Aorta (tissue), 5 donors: Measurements from ENCODE around the gene METTL13. TPM values are rescaled to one million over a fixed set of nuclear protein-coding genes. Genes with fewer than 3 reads are reported as not detected.
A peak's percentile ranks its signal among the peaks of the same experiment; 100 is the strongest.

ENCODE experiments used
- ATAC-seq: fragments of 200-7000 bp; cut with Tn5 transposase; one replicate; pipeline ENCODE4 v1.9.1; 2022; ENCODE audit warnings: moderate library complexity; ENCODE audit not compliant: low FRiP score
- DNase-seq, 2 donors: peaks; one replicate each; pipeline ENCODE4 v3.0.0-alpha.2; 2020
- H3K27ac ChIP-seq, 2 donors: one replicate each; pipeline ENCODE4 v1.5.1; 2013; ENCODE audit warnings: low read length in 2 of 2, mild to moderate bottlenecking in 2 of 2, moderate library complexity in 2 of 2, control low read depth in 1 of 2, inconsistent platforms in 1 of 2, low read depth in 1 of 2
- H3K27me3 ChIP-seq, 2 donors: one replicate each; pipeline ENCODE4 v1.6.1; 2013; ENCODE audit warnings: control low read depth in 1 of 2, low read length in 1 of 2, mild to moderate bottlenecking in 1 of 2, moderate library complexity in 1 of 2; ENCODE audit not compliant: insufficient read depth in 2 of 2, control insufficient read depth in 1 of 2
- H3K36me3 ChIP-seq, 2 donors: one replicate each; pipeline ENCODE4 v1.6.1; 2013; ENCODE audit warnings: control low read depth in 1 of 2, low read length in 1 of 2, mild to moderate bottlenecking in 1 of 2; ENCODE audit not compliant: insufficient read depth in 2 of 2, control insufficient read depth in 1 of 2
- H3K4me1 ChIP-seq, 2 donors: one replicate each; pipeline ENCODE4 v1.6.1; 2013; ENCODE audit warnings: low read length in 2 of 2, control low read depth in 1 of 2, mild to moderate bottlenecking in 1 of 2, moderate library complexity in 1 of 2; ENCODE audit not compliant: insufficient read depth in 2 of 2, control insufficient read depth in 1 of 2
- H3K4me3 ChIP-seq, 2 donors: one replicate each; pipeline ENCODE4 v1.5.1; 2013; ENCODE audit warnings: low read length in 2 of 2, control low read depth in 1 of 2, mild to moderate bottlenecking in 1 of 2
- H3K9me3 ChIP-seq: one replicate; pipeline ENCODE4 v1.6.1; 2013; ENCODE audit warnings: mild to moderate bottlenecking, low read length; ENCODE audit not compliant: control insufficient read depth
- WGBS, 2 donors: extraction: QIAGEN DNeasy Blood & Tissue Kit; methylation state at CpG; one replicate each; pipeline ENCODE4 v1.1.7; 2013; 5-methylcytosine and 5-hydroxymethylcytosine counted together
- intact Hi-C, 2 donors: fragments of 100-400 bp; cut with DNase I; formaldehyde crosslinking; loops; one replicate each; pipeline versions ENCODE4 v1.14.2 to v1.15.0; 2022
- polyA plus RNA-seq, 2 donors: library from polyadenylated mRNA; stranded (reverse); fragments of 200-250 nt; gene quantifications; one replicate each; pipeline ENCODE4 v1.2.3, GENCODE V29; 2013
- total RNA-seq, 2 donors: library from RNA; stranded (reverse); fragmentation: NEBNext Ultra II Directional; extraction: Animal tissue kit (Norgen Biotek cat#: 25700); gene quantifications; one replicate each; pipeline ENCODE4 v1.2.1, GENCODE V29; 2021
- donor health status: healthy with polysubstance abuse.
- donor health status: Bipolar disorder and iron deficiency.
- donor health status: DM: no; HTN: no; CAD: no.
- donor health status: DM: no; HTN: no; CAD: no.
- donor health status: DM: yes; HTN: yes; CAD: no.

The METTL13 gene
- total and polyA plus RNA-seq, 4 donors, result 7.8 to 17.9 (median 13.0) TPM

- H3K4me3 ChIP-seq, result peak overlapping the region; percentile 71 to 93
- intact Hi-C loops, result loop anchor here in 1 of 2 donors (2.0 kb wide), 1 partner anchor 38 kb away; the partner anchor contains the start of gene METTL13
- ATAC-seq (peak; percentile 81), DNase-seq (peak; percentile 68 to 81)
- H3K4me1 ChIP-seq, result peaks cover 0 to 7% of the 10 kb centered on the region in 2 donors
- H3K27ac ChIP-seq, result peak overlapping the region; percentile 65 to 94
- H3K36me3 ChIP-seq, result no peaks in the 10 kb centered on the region
- no peaks in the 10 kb centered on the region for H3K9me3 ChIP-seq
- 0% methylated on average over 14 of the region's 14 CpGs for WGBS, 2 donors
- H3K27me3 ChIP-seq, result no peaks in the 10 kb centered on the region
These were observed 38.9 kb upstream of the METTL13 start for GRCh38 chr1:171742577-171742922.

- ATAC-seq, result peak; percentile 50
- Histone ChIP-seq H3K27ac (peak overlapping the region; percentile 96 to 97), H3K9me3 (no peaks in the 10 kb centered on the region), H3K4me3 (peak overlapping the region; percentile 71 to 93), H3K36me3 (no peaks in the 10 kb centered on the region), H3K27me3 (no peaks in the 10 kb centered on the region), H3K4me1 (peaks cover 0 to 7% of the 10 kb centered on the region in 2 donors)
- intact Hi-C loops, result loop anchor here in 1 of 2 donors (2.0 kb wide), 1 partner anchor 38 kb away; the partner anchor contains the start of gene METTL13
- no peak for DNase-seq
- 15 to 18% methylated on average over 8 of the region's 8 CpGs for WGBS, 2 donors
These were observed 38.2 kb upstream of the METTL13 start for GRCh38 chr1:171743081-171743870.

GRCh38 chr1:171744986-171745385, 36.5 kb upstream of the METTL13 start:
- Histone ChIP-seq H3K27ac (no peak overlapping the region), H3K36me3 (no peaks in the 10 kb centered on the region), H3K4me3 (no peak overlapping the region), H3K4me1 (no peaks in the 10 kb centered on the region), H3K27me3 (no peaks in the 10 kb centered on the region), H3K9me3 (no peaks in the 10 kb centered on the region)
- ATAC-seq (no peak), DNase-seq (no peak)
- intact Hi-C loops, result no loop called here
- WGBS, 2 donors, result 91 to 98% methylated on average over 8 of the region's 8 CpGs

GRCh38 chr1:171748651-171749050, 32.8 kb upstream of the METTL13 start:
- H3K4me3 ChIP-seq, result no peak overlapping the region
- DNase-seq, result no peak
- 85 to 86% methylated on average over 3 of the region's 3 CpGs for WGBS, 2 donors
- H3K36me3 ChIP-seq, result no peaks in the 10 kb centered on the region
- H3K4me1 ChIP-seq, result no peaks in the 10 kb centered on the region
- no peaks in the 10 kb centered on the region for H3K9me3 ChIP-seq
- intact Hi-C loops, result no loop called here
- ATAC-seq, result no peak
- H3K27me3 ChIP-seq, result no peaks in the 10 kb centered on the region
- no peak overlapping the region for H3K27ac ChIP-seq

GRCh38 chr1:171751221-171751620, 30.2 kb upstream of the METTL13 start:
- H3K27me3 ChIP-seq, result no peaks in the 10 kb centered on the region
- no peaks in the 10 kb centered on the region for H3K36me3 ChIP-seq
- no peaks in the 10 kb centered on the region for H3K9me3 ChIP-seq
- intact Hi-C loops, result no loop called here
- DNase-seq (no peak), ATAC-seq (no peak)
- H3K27ac ChIP-seq, result no peak overlapping the region
- H3K4me1 ChIP-seq, result no peaks in the 10 kb centered on the region
- no peak overlapping the region for H3K4me3 ChIP-seq
- 98 to 99% methylated on average over 6 of the region's 6 CpGs for WGBS, 2 donors

GRCh38 chr1:171753182-171753581, 28.3 kb upstream of the METTL13 start:
- no peaks in the 10 kb centered on the region for H3K27me3 ChIP-seq
- H3K27ac ChIP-seq, result no peak overlapping the region
- H3K4me1 ChIP-seq, result no peaks in the 10 kb centered on the region
- ATAC-seq (no peak), DNase-seq (no peak)
- no peaks in the 10 kb centered on the region for H3K9me3 ChIP-seq
- no peaks in the 10 kb centered on the region for H3K36me3 ChIP-seq
- intact Hi-C loops, result no loop called here
- no peak overlapping the region for H3K4me3 ChIP-seq
- WGBS, 2 donors, result 95 to 100% methylated on average over 2 of the region's 2 CpGs

- H3K4me1 ChIP-seq, result no peaks in the 10 kb centered on the region
- H3K9me3 ChIP-seq, result no peaks in the 10 kb centered on the region
- no peak for DNase-seq
- H3K36me3 ChIP-seq, result no peaks in the 10 kb centered on the region
- no peak for ATAC-seq
- peak overlapping the region; percentile 21 to 57 for H3K27ac ChIP-seq
- intact Hi-C loops, result no loop called here
- H3K4me3 ChIP-seq, result no peak overlapping the region
- H3K27me3 ChIP-seq, result no peaks in the 10 kb centered on the region
- WGBS, 2 donors, result 43% methylated on average over 4 of the region's 4 CpGs
These were observed 27.6 kb upstream of the METTL13 start for GRCh38 chr1:171753685-171754352.

GRCh38 chr1:171754353-171754705, 27.1 kb upstream of the METTL13 start:
- no peaks in the 10 kb centered on the region for H3K4me1 ChIP-seq

GRCh38 chr1:171754971-171755370, 26.5 kb upstream of the METTL13 start:
- DNase-seq (no peak), ATAC-seq (no peak)
- WGBS, 2 donors, result 97 to 100% methylated on average over 1 of the region's 1 CpG
- Histone ChIP-seq H3K36me3 (no peaks in the 10 kb centered on the region), H3K27me3 (no peaks in the 10 kb centered on the region), H3K9me3 (no peaks in the 10 kb centered on the region), H3K4me1 (no peaks in the 10 kb centered on the region), H3K4me3 (no peak overlapping the region), H3K27ac (peak overlapping the region in 1 of 2 donors; percentile 86)
- intact Hi-C loops, result no loop called here

More at GRCh38 chr1:171754353-171754705, 27.1 kb upstream of the METTL13 start:
- Histone ChIP-seq H3K9me3 (no peaks in the 10 kb centered on the region), H3K27ac (peak overlapping the region in 1 of 2 donors; percentile 86), H3K4me3 (no peak overlapping the region), H3K36me3 (no peaks in the 10 kb centered on the region), H3K27me3 (no peaks in the 10 kb centered on the region)
- DNase-seq, result no peak
- intact Hi-C loops, result no loop called here
- no peak for ATAC-seq
- 27 to 36% methylated on average over 4 of the region's 4 CpGs for WGBS, 2 donors
